Measurements from ENCODE around the gene PGC. TPM values are rescaled to one million over a fixed set of nuclear protein-coding genes. Genes with fewer than 3 reads are reported as not detected.

Gene PGC
- polyA plus RNA-seq, 1 of the 3 experiments (the other 2 are of a cell fraction): not detected

GRCh38 chr6:41736800-41737555 is 10.2 kb downstream of the PGC start:
- CTCF ChIA-PET: interaction anchor here (0.9 to 6.4 kb wide), 6 partner anchors 12 to 50 kb away, joined by 3 to 53 read pairs (median 6); partner anchors contain the start of gene TOMM6
- H3K9me2 ChIP-seq: no peaks in the 10 kb centered on the region
- POLR2A ChIA-PET: no interaction called here
- H3F3A ChIP-seq (replicated peaks; ENCODE audit: insufficient read depth): peaks cover 10% of the 10 kb centered on the region
- no peaks in the 10 kb centered on the region for H3K27me3 ChIP-seq (ENCODE audit: insufficient read depth)
- no peaks in the 10 kb centered on the region for H4K20me1 ChIP-seq (ENCODE audit: insufficient read depth)
- peaks cover 12 to 18% of the 10 kb centered on the region in 2 experiments for H3K4me1 ChIP-seq (ENCODE audit: control insufficient read depth in 1 of 2, insufficient read depth in 2 of 2, low read depth in 1 of 2, low read length in 1 of 2)
- H3K9me3 ChIP-seq: no peaks in the 10 kb centered on the region
- H3K4me2 ChIP-seq: no peak overlapping the region
- H3K4me3 ChIP-seq (ENCODE audit: low read depth in 2 of 2, low read length in 1 of 2): no peak overlapping the region
- H3K79me2 ChIP-seq (ENCODE audit: insufficient read depth): peaks cover 15% of the 10 kb centered on the region
- DNase-seq: no peak
- H3K27ac ChIP-seq (ENCODE audit: low read depth in 2 of 2, low read length in 1 of 2): no peak overlapping the region
- 98% methylated on average over 6 of the region's 13 CpGs for WGBS (ENCODE audit: low lambda C conversion rate)
- no peak overlapping the region for H3K9ac ChIP-seq
- no peak overlapping the region for H2AFZ ChIP-seq (ENCODE audit: low read depth)
- TF ChIP-seq RAD21 (IDR thresholded peaks at IDR 0.05; ENCODE audit: low read length) (no peak), RFX5 (IDR thresholded peaks at IDR 0.05; ENCODE audit: low read length) (no peak), USF2 (IDR thresholded peaks at IDR 0.05; ENCODE audit: borderline replicate concordance, low read depth, low read length) (no peak), REST (IDR thresholded peaks at IDR 0.05; ENCODE audit: low read depth, low read length) (no peak), MEF2A (IDR thresholded peaks at IDR 0.05; ENCODE audit: borderline replicate concordance, low read depth) (no peak), RXRA (IDR thresholded peaks at IDR 0.05; ENCODE audit: borderline replicate concordance, low read depth) (no peak), EP300 (IDR thresholded peaks at IDR 0.05; ENCODE audit: borderline replicate concordance in 1 of 2, low read depth in 1 of 2, low read length in 1 of 2) (no peak), FOXJ3 (CRISPR knock-in tag; IDR thresholded peaks at IDR 0.05) (no peak), USF1 (IDR thresholded peaks at IDR 0.05; ENCODE audit: borderline replicate concordance, low read depth) (no peak), NFIC (IDR thresholded peaks at IDR 0.05; ENCODE audit: borderline replicate concordance) (no peak), YY1 (IDR thresholded peaks at IDR 0.05; ENCODE audit: low read depth) (no peak), FOSL2 (IDR thresholded peaks at IDR 0.05; ENCODE audit: borderline replicate concordance, low read depth) (no peak), SIN3A (IDR thresholded peaks at IDR 0.05; ENCODE audit: borderline replicate concordance, low read depth, low read length) (no peak), ZBTB33 (IDR thresholded peaks at IDR 0.05; ENCODE audit: borderline replicate concordance, low read depth) (no peak), FOXM1 (IDR thresholded peaks at IDR 0.05; ENCODE audit: low read depth) (no peak), MAX (IDR thresholded peaks at IDR 0.05; ENCODE audit: low read depth) (no peak), RCOR1 (IDR thresholded peaks at IDR 0.05; ENCODE audit: low read length) (no peak), TAF1 (IDR thresholded peaks at IDR 0.05; ENCODE audit: borderline replicate concordance, low read depth, low read length) (no peak), JUND (IDR thresholded peaks at IDR 0.05) (no peak)
- no peaks in the 10 kb centered on the region for H3K36me3 ChIP-seq (replicated peaks in 1 of 2; ENCODE audit: control insufficient read depth in 1 of 2, insufficient read depth in 2 of 2, low read length in 1 of 2)
